Measurements from ENCODE around the gene TERT.

Gene TERT

GRCh38 chr5:1262381-1262780, 32.5 kb downstream of the TERT start:
- no peak for DNase-seq (ENCODE audit: low read depth in 2 of 2, low spot score in 1 of 2)

DNA sequence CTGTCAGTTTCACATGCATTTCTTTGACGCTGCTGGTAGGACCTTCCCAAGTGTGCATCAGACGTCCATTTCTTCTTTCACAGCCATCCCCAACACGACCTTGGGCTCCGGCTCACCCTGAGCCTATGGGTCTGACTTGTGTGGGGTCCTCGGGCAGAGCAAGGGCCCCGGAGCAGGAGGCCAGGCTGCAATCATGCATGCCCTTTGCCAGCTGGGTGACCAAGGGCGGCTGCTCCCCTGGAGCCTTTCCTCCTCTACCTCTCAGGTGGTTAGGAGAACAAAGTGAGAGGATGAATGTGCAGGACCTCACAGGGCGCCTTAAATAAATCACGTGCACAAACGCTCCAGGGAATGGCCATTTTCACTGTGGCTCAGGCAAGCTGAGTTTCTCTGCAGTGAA, 33.2 kb downstream of the TERT start:
- no peak for DNase-seq (ENCODE audit: low read depth in 2 of 2, low spot score in 1 of 2)

- DNase-seq (ENCODE audit: low read depth in 2 of 2, low spot score in 1 of 2) = no peak
Measured at GRCh38 chr5:1259806-1260480, 34.9 kb downstream of the TERT start.

- DNase-seq (ENCODE audit: low read depth in 2 of 2, low spot score in 1 of 2) = no peak
Measured at GRCh38 chr5:1257841-1258240, 37.0 kb downstream of the TERT start.

GRCh38 chr5:1257363-1257762, 37.5 kb downstream of the TERT start:
- no peak for DNase-seq (ENCODE audit: low read depth in 2 of 2, low spot score in 1 of 2)

GRCh38 chr5:1256776-1257175, 38.1 kb downstream of the TERT start:
- DNase-seq (ENCODE audit: low read depth in 2 of 2, low spot score in 1 of 2) = no peak

DNA sequence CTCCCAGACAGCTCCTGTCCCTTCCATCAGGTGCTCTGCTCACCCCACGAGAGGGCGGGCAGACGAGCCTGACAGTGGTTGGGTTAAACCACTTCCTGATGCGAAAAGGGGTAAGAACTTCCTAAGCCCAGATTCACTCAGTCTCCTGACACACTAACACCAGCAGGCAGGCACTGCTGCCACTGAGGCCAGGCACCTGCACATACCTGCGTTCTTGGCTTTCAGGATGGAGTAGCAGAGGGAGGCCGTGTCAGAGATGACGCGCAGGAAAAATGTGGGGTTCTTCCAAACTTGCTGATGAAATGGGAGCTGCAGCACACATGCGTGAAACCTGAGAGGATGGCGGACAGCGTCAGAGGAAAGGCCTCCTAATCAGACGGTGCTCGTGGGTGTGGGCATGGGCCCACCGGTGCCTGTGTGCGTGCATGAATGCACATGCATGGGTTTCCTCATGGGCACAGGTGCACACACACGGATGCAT, 39.7 kb downstream of the TERT start:
- no peak for DNase-seq (ENCODE audit: low read depth in 2 of 2, low spot score in 1 of 2)

- DNase-seq (ENCODE audit: low read depth in 2 of 2, low spot score in 1 of 2) = no peak
Measured at GRCh38 chr5:1254196-1254595, 40.7 kb downstream of the TERT start.

DNA sequence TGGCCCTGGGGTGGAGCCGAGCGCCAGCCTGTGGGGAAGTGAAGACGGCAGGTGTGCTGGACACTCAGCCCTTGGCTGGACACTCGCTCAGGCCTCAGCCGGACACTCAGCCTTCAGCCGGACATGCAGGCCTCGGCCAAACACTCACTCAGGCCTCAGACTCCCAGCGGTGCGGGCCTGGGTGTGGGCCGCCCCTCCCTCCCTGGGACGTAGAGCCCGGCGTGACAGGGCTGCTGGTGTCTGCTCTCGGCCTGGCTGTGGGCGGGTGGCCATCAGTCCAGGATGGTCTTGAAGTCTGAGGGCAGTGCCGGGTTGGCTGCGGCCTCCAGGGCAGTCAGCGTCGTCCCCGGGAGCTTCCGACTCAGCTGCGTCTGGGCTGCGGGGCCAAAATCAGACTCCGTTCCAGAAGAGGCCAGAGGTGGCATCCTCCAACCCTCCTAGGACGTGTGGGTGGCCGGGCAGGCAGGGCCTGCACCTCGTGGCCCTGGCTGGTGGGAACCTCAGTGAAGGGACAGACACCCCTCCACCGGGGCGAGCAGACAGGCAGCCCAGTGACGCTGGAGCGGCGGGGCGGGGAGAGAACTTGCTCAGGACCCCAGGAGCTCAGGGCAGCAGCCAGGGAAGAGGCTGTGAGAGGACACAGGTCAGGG, 41.3 kb downstream of the TERT start:
- no peak for DNase-seq (ENCODE audit: low read depth in 2 of 2, low spot score in 1 of 2)

DNA sequence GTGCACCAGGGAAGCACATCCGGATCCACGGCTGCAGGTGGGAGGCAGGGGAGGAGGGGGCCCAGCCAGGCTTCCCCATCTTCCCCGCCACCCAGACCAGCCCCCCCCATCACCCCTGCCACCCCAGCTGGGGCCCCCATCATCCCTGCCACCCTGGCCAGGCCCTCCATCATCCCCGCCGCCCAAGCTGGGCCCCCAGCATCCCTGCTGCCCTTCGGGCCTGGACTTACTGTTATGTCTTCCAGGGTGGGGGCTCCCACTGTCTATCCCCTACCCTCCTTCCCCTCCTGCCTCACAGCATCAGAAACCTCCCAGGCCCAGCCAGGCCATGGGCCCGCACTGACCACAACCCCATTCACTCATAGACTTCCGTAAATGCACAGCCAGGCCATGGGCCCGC, 42.2 kb downstream of the TERT start:
- DNase-seq (ENCODE audit: low read depth in 2 of 2, low spot score in 1 of 2) = no peak

DNA sequence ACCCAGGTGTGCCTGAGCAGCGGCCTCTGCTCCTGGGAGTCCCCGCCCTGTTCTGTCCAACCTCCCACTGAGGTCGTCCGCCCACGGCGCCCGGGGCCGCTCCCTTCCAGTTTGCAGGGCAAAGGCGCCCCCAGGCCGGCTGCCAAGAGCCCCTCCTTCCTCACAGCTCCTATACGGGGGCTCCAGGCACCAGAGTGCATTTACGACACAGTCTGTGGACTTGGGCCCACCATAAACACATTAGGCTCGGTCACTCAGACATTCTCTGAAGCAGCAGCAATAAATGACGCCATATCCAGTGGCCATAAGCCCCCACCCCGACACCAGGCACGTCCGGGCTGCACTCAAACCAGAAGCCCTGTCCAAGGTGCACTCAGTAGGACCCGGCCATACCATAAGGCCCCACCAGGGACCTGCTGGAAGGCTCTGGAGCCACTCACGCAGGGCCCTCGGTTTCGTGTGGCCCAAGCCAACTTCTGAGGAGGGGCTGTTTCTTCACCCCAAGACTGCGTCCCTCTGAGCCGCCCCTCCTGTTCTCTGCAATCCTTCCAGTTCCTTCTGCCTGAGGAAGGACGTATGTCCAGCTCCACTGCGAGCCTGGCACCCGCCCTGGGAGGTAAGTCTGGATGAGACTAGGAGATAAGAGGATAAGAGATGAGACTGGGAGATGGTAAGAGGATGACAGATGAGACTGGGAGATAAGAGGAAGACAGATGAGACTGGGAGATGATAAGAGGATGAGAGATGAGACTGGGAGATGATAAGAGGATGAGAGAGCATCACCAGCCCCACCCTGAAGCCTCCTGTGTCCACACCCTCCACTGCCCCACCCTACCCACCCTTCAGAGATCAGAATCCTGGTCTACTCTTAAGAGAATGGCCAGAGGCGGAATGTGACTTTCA, 42.9 kb downstream of the TERT start:
- no peak for DNase-seq (ENCODE audit: low read depth in 2 of 2, low spot score in 1 of 2)

- no peak for DNase-seq (ENCODE audit: low read depth in 2 of 2, low spot score in 1 of 2)
Measured at GRCh38 chr5:1249366-1250280, 45.2 kb downstream of the TERT start.

DNA sequence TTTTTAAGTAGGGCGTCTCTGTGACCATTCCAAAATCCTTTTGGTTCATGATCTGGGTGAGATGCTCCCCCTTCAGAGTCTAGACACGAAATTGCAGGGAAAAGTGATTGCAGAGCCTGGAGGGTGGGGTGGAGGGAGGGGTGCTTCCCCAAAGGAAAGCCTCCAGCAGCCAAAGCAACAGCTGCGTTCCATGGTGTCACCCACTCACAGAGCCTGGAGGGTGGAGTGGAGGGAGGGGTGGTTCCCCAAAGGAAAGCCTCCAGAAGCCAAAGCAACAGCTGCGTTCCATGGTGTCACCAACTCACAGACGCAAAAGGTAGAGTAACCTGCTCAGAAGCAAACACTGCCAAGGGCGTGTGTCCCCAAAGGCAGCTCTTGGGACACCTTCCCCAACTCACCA, 47.1 kb downstream of the TERT start:
- no peak for DNase-seq (ENCODE audit: low read depth in 2 of 2, low spot score in 1 of 2)

GRCh38 chr5:1246711-1247431, 48.0 kb downstream of the TERT start:
- no peak for DNase-seq (ENCODE audit: low read depth in 2 of 2, low spot score in 1 of 2)

GRCh38 chr5:1245905-1246576, 48.8 kb downstream of the TERT start:
- no peak for DNase-seq (ENCODE audit: low read depth in 2 of 2, low spot score in 1 of 2)

GRCh38 chr5:1244976-1245375, 49.9 kb downstream of the TERT start:
- DNase-seq (ENCODE audit: low read depth in 2 of 2, low spot score in 1 of 2) = no peak

DNA sequence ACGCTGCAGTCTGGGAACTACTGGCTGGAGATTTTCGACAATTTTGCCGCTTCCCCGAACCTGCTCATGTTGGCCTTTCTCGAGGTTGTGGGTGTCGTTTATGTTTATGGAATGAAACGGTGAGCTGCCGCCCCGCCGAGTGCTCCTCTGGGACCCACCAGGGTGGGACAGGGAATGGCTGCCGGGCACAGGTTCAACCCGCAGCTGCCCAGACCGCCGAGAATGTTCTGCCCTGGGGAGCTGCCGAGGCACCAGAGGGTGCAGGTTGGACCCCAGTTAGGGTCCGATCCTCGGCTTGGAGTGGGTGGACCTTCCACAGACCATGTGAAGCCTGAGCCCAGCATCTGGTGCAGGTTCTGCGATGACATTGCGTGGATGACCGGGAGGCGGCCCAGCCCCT, 50.6 kb downstream of the TERT start:
- no peak for DNase-seq (ENCODE audit: low read depth in 2 of 2, low spot score in 1 of 2)

GRCh38 chr5:1243487-1244130, 51.3 kb downstream of the TERT start:
- DNase-seq (ENCODE audit: low read depth in 2 of 2, low spot score in 1 of 2) = no peak
